GM12892 (cell line): ENCODE measurements around the gene USP2.

Source experiments
- POLR2A ChIP-seq: IDR thresholded peaks from 2 replicates; pipeline ENCODE4 v1.6.1; 2011; ENCODE audit warnings: low read depth, low read length, control low read depth
- POLR2AphosphoS5 ChIP-seq: IDR thresholded peaks from 2 replicates; pipeline ENCODE4 v1.6.1; 2011; ENCODE audit warnings: low read depth, low read length, control low read depth
- TAF1 ChIP-seq: IDR thresholded peaks from 2 replicates; pipeline ENCODE4 v1.6.1; 2011; ENCODE audit warnings: low read depth, mild to moderate bottlenecking, control low read depth, low read length, borderline replicate concordance

DNA sequence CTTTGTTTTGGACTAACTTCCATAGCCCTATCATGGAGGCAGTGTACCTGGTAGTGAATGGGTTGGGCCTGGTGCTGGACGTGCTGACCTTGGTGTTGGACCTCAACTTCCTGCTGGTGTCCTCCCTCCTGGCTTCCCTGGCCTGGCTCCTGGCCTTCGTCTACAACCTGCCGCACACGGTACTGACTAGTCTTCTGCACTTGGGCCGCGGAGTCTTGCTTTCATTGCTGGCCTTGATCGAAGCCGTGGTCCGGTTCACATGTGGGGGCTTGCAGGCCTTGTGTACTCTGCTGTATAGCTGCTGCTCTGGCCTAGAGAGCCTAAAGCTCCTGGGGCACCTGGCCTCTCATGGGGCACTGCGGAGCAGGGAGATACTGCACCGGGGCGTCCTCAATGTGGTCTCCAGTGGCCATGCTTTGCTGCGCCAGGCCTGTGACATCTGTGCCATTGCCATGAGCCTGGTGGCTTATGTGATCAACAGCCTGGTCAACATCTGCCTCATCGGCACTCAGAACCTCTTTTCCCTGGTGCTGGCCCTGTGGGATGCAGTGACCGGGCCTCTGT, 46.3 kb downstream of the USP2 start:
- TF ChIP-seq POLR2AphosphoS5 (no peak), TAF1 (no peak), POLR2A (no peak)
